NCI-H1048 (cell line): ENCODE results near the gene BBS9.
A peak's percentile ranks its signal among the peaks of the same experiment; 100 is the strongest.

Experiments used
- DNase-seq: peaks from one replicate; lab custom pipeline; 2025; lab: John Stamatoyannopoulos, UW

The BBS9 gene

GRCh38 chr7:33127085-33127484 lies 2.3 kb upstream of the BBS9 start:
- DNase-seq: no peak

DNA sequence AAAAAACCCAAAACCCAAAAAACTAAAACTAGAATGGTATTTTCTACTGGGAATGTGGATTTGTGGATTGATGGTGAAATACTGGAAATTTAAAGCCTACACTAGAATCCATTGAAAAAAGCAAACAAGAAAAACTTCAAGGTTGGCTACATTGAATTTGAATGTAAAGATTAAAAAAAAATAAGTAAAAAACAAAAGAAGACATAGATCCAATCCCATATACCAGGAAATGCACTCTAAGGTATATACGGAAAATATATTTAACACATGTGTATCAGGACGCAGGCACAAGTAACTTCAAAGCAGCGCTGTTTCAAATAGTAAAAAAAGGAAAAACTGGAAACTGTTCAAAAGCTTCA lies 754 bp upstream of the BBS9 start:
- DNase-seq: no peak

- no peak for DNase-seq
Measured at GRCh38 chr7:33129806-33130153, 416 bp downstream of the BBS9 start.

- DNase-seq: no peak
Measured at GRCh38 chr7:33130184-33130583, 820 bp downstream of the BBS9 start.

GRCh38 chr7:33137103-33137502 lies 7.7 kb downstream of the BBS9 start:
- no peak for DNase-seq

DNA sequence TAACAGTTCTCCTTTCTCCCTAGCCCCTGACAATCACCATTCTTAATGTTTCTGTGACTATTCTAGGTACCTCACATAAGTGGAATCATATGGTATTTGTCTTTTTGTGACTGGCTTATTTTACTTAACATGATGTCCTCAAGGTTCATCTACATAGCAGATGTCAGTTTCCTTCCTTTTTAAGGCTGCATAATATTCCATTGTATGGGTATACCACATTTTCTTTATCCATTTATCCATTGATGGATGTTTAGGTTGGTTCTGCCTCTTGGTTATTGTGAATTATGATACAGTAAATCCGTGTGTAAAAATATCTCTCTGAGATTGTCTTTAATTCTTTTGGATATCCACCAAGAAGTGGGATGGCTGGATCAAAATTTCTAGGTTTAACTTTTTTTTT lies 13.2 kb downstream of the BBS9 start:
- DNase-seq: no peak

DNA sequence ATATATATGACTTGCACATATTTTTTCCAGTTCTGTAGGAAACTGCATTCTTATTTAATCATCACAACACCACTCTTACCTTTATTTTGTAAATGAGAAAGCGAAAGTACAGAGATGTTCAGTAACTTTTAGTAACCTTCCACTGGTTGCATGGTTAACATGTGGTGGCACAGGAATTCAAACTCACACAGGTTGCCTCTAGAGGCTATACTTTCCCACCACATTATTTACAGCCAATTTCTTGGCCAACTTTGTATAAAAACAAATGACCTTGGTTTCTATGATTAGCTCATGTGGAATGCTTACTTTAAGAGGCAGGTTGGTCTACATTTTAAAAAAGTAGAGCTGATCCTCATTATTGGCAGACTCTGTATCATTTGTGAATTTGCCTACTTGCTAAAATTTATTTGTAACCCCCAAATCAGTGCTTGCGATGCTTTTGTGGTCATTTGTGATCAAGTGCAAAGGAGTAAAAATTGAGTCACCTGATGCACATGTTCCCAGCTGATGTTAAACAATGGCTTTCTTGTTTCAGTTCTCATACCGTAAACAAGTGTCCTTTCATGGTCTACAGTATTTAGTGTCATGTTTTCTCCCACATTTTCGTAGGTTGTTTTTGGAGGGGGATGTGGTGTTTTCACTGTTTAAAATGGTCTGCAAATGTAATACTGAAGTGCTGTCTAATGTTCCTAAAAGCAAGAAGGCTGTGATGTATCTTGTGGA lies 14.8 kb downstream of the BBS9 start:
- no peak for DNase-seq

DNA sequence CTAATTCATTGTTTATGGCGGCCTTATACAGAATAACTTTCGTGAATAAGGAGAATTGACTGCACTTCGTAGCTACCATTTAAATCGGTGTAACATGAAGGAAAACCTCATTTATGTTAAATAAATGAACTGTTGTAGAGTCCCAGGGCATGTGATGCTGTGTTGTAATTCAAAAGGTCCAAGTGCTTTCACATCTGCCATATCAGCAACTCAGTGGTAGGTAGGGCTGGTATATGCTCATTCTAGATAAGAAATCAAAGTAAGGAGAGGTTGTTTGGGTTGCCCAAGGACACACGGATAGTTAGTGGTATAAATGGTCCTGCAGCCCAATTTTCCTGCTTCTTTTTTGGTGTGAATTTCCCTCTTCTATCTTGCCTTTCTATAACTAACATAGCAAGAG lies 15.8 kb downstream of the BBS9 start:
- DNase-seq: no peak

DNA sequence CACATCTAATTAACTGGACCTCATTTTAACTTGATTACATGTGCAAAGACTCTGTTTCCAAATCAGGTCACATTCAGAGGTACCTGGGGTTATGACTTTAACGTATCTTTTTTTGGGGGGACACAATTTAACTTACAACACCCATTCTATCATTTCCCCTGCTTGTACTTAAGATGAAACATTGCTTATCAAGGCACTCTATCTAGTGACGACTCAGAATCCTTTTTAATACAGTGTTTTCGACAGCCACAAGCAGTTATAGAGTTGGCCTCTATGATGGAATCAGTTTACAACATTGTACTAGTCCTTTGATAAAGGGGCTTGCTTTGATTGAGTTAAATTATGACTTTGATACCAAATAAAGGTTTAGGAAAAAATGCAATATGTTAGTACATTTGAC lies 22.7 kb downstream of the BBS9 start:
- DNase-seq: no peak

DNA sequence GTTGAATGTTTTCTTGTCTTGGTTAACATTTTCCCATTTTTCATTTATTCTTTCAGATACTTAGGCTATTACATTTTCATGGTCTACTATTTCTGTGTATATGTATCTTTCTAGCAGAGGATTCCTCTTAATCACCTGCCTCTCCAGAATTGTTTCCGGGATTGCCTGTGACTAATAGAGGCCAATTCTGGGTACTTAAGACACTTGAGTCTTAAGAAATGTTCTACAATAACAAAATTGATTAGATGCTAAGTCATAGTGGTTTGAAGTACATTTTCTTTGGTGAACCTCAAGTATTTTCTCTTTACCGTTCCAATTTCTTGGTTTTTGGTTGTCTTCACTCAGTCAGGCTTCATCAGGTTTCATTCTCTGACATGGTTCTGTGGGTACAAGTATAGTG lies 26.4 kb downstream of the BBS9 start:
- no peak for DNase-seq

- DNase-seq: no peak
Measured at GRCh38 chr7:33156441-33156840, 27.1 kb downstream of the BBS9 start.

- DNase-seq: no peak
Measured at GRCh38 chr7:33157311-33157710, 27.9 kb downstream of the BBS9 start.

- no peak for DNase-seq
Measured at GRCh38 chr7:33157781-33158180, 28.4 kb downstream of the BBS9 start.

DNA sequence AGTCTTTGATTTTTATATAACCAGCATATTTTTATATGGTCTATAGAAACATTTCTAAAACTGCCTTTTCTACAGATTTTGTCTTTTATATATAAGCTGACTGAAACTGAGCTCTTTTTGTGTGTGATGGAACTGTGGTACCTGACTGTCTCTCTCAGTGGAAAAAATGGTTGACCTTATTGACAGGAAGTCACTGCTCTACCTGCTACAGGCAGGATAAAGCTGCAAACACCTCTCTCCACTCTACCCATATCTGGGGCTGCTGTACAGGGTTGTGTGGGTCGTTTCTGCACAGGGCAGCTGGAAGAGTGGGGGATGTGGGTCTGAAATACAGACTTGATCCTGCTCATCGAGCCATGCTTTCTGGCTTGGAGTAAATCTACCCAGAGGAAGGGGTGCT lies 48.5 kb downstream of the BBS9 start:
- no peak for DNase-seq

DNA sequence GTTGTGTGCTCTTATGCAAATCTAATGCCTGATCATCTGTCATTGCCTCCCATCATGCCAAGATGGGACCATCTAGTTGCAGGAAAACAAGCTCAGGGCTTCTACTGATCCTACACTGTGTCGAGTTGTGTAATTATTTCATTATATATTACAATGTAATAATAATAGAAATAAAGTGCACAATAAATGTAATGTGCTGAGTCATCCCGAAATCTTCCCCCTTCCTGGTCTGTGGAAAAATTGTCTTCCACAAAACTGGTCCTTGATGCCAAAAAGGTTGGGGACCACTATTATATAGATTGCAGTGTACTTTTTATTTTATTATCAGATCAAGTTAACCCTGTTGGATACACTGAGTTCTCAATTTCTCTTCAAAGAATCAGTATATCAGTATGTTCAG lies 50.2 kb downstream of the BBS9 start:
- DNase-seq: no peak

DNA sequence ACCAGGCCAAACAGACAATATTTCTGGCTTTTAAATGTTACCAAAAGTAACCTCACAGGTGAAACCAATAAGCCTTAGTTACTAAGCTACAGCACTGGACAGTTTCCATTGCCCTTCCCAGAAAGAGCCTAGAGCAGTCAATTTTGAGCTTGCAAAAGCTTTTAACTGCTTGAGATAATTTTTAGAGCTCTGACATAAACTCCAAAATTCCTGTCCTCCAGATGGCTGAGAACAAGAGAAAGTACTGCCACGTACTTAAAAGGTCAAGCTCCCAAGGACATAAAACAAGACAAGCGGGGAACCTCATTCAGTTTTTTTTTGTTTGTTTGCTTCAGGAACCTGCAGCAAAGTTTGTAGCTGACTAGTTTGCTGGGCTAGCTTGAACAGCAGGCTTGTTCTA lies 54.1 kb downstream of the BBS9 start:
- DNase-seq: no peak

DNA sequence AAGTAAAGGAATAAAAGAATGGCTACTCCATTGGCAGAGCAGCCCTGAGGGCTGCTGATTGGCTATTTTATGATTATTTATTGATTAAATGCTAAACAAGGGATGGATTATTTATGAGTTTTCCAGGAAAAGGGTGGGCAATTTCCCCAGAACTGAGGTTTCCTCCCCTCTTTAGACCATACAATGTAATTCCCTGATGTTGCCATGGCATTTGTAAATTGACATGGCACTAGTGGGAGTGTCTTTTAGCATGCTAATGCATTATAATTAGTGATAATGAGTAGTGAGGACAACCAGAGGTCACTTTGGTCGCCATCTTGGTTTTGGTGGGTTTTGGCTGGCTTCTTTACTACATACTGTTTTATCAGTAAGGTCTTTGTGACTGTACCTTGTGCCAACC lies 55.5 kb downstream of the BBS9 start:
- DNase-seq: no peak

GRCh38 chr7:33185786-33186185 lies 56.4 kb downstream of the BBS9 start:
- peak; percentile 1 for DNase-seq

DNA sequence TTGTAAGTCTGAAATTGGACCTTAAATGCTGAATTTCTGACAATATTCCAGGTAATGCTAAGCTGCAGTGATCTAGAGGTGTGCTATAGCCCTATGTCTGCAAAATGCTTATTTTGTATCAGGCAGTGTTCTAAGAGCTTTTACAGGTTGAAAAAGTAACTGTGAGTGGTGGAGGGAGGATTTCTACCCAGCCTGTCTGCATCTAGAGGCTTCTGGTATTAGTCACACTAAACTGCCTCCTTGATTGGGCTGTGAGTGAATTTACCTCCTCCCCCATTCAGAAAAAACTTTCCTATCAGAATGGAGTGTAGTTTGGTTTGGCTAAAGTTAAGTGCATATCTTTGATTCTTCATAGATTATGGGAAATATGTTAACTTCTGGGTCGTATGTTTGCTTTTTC lies 56.8 kb downstream of the BBS9 start:
- DNase-seq: no peak

DNA sequence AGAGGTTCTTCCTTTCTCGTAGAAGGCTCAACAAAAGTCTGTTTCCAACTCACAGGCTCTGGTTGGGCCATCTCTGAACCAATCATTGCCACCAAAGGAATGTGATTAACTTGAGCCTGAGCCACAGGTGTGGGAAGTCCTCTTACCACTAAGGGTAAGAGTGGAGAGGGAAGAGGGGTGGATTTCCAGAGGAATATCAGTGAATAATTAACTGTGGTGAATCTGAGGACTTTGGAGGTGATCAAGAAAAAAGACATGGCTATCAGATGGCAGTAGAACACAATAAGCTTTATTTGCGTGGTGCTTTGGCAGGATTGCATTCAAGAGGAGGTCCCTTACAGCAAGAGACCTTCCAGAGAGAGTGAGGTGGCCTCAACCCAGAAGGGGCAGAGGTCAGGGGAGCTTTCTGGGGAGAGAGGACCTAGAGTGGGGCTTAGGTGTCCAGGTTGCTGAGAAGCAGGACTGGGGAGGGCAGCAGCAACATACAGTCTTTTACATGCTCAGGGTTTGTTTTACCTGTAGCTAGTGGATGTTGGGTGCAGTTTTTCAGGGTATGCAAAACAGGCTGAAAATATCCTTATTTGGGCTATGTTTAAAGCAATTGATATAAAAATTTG lies 61.4 kb downstream of the BBS9 start:
- no peak for DNase-seq

DNA sequence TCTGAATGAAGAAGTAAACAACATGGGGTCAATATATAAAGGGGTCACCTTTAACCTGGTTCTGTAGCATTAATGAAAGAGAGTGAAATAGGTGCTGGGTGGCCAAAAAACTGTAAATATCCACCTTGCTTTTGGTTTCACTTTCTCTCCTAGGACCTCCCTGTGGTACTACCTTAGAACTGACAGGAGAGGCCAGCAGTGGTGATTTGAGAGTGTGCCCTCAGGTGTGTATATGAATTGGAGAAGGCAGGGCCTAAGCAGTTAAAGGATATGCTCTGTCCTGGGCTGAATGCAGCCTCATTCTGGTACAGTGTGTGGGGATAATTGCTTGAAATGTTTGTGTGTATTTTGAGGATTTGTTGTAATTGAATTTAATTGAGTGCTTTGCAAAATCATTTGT lies 62.0 kb downstream of the BBS9 start:
- DNase-seq: peak; percentile 5

DNA sequence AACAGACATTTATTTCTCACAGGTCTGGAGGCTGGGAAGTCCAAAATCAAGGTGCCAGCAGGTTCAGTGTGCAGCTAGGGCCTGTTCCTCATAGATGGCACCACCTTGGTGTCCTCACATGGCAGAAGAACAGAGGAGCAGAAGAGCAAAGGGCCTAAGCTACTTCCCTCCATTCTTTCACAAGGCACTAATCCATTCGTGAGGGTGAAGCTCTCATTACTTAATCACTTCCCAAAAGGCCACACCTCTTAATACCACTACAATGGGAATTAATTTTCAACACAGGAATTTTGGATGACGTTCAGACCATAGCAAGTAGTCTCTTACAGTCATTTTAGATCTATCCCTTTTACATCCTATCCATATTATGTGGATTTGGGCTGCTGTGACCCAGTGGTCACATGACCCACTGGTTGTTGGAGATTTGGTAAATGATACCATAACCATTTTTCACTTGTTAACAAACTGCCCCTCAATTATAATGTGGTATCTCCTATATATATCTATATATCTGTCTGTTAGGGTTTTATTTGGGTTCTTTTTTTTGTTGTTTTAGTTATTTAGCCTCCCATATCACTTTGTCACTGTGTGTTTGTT lies 63.4 kb downstream of the BBS9 start:
- no peak for DNase-seq

GRCh38 chr7:33193308-33193864 lies 64.0 kb downstream of the BBS9 start:
- no peak for DNase-seq

- no peak for DNase-seq
Measured at GRCh38 chr7:33195264-33195663, 65.9 kb downstream of the BBS9 start.
